Measurements from ENCODE around the gene SCAPER.

- TF ChIP-seq CTCF (IDR thresholded peaks at IDR 0.05; ENCODE audit: low read depth, low read length) (no peak), EZH2phosphoT487 (IDR thresholded peaks at IDR 0.05; ENCODE audit: low read depth) (no peak)
Measured at GRCh38 chr15:76860201-76860600, 44.9 kb downstream of the SCAPER start.

All from OCI-LY3 (cell line).